ENCODE measurements around the gene ROR2. TPM values are rescaled to one million over a fixed set of nuclear protein-coding genes. Genes with fewer than 3 reads are reported as not detected.

Gene ROR2
- total and polyA plus RNA-seq, 2 donors (not counting 3 experiments of a cell fraction or from before 2014, with no cell fraction given): not detected

GRCh38 chr9:91917436-91917835, 32.6 kb downstream of the ROR2 start:
- H3K27ac ChIP-seq (ENCODE audit: insufficient read depth, low read depth, low read length): no peak overlapping the region
- H3K27me3 ChIP-seq (ENCODE audit: control insufficient read depth in 2 of 2, insufficient read depth in 2 of 2, low read length in 2 of 2): no peaks in the 10 kb centered on the region
- H3K4me2 ChIP-seq (ENCODE audit: insufficient read depth, low read length): no peak overlapping the region
- H3K9ac ChIP-seq (replicated peaks; ENCODE audit: extremely low read depth, insufficient read depth, low read length): no peak overlapping the region
- BruUV-seq (replicated peaks): no TSS peak
- FAIRE-seq (no peak), DNase-seq (ENCODE audit: low read depth, low spot score) (no peak)
- ChIA-PET CTCF (no interaction called here), POLR2A (no interaction called here)
- no peaks in the 10 kb centered on the region for H3K9me1 ChIP-seq (replicated peaks; ENCODE audit: control insufficient read depth, extremely low read depth, insufficient read depth, low read length)
- no peaks in the 10 kb centered on the region for H3K4me1 ChIP-seq (ENCODE audit: control insufficient read depth, extremely low read depth, insufficient read depth, low read length)
- H3K4me3 ChIP-seq (replicated peaks in 1 of 3; ENCODE audit: insufficient read depth in 1 of 3, low read depth in 1 of 3, low read length in 3 of 3): no peak overlapping the region
- H2AFZ ChIP-seq (ENCODE audit: low read depth, low read length): no peak overlapping the region
- H4K20me1 ChIP-seq (replicated peaks; ENCODE audit: control insufficient read depth, extremely low read depth, insufficient read depth, low read length): no peaks in the 10 kb centered on the region
- H3K9me3 ChIP-seq (replicated peaks; ENCODE audit: control insufficient read depth, insufficient read depth, low read length): no peaks in the 10 kb centered on the region
- no peaks in the 10 kb centered on the region for H3K36me3 ChIP-seq (ENCODE audit: control insufficient read depth in 2 of 2, extremely low read depth in 1 of 2, insufficient read depth in 2 of 2, low read length in 2 of 2)
- TF ChIP-seq FOS (IDR thresholded peaks at IDR 0.05; ENCODE audit: borderline replicate concordance, insufficient read depth, low read length) (no peak), CTCF (IDR thresholded peaks at IDR 0.05; ENCODE audit: extremely low read depth in 1 of 2, insufficient read depth in 1 of 2, low read depth in 1 of 2, low read length in 2 of 2) (no peak), MYC (IDR thresholded peaks at IDR 0.05; ENCODE audit: low read depth, low read length) (no peak), GATA2 (IDR thresholded peaks at IDR 0.05; ENCODE audit: insufficient read depth, insufficient read length, low read depth, low read length) (no peak), POLR2A (IDR thresholded peaks at IDR 0.05; ENCODE audit: low read depth, low read length) (no peak), JUN (IDR thresholded peaks at IDR 0.05; ENCODE audit: borderline replicate concordance, insufficient read depth, insufficient read length, low read depth) (no peak), POLR2AphosphoS5 (IDR thresholded peaks at IDR 0.05; ENCODE audit: insufficient read depth, low read depth, low read length) (no peak), EZH2 (IDR thresholded peaks at IDR 0.05; ENCODE audit: borderline replicate concordance, low read depth, low read length, severe bottlenecking) (no peak), MAX (IDR thresholded peaks at IDR 0.05; ENCODE audit: insufficient read depth, insufficient read length) (no peak)
- intact Hi-C loops (cut with micrococcal nuclease): no loop called here
- H3K79me2 ChIP-seq (ENCODE audit: control insufficient read depth, insufficient read depth, low read length): no peaks in the 10 kb centered on the region
- dilution Hi-C loops (cut with MboI; ENCODE audit: extremely low pct_ligation_motif_present, low sequenced_read_pairs): no loop called here

Measured in endothelial cell of umbilical vein (primary cell).